OCI-M1 (cell line): ENCODE data around the gene AGBL3.
"Not testable (repeated sequence)": the region's sequence is repeated elsewhere in the genome, so short reads cannot be mapped to it uniquely, and the experiment has no call there.

ENCODE experiments used
- DNase-seq: peaks from one replicate; lab custom pipeline; 2025; lab: John Stamatoyannopoulos, UW

Gene AGBL3

GRCh38 chr7:135077642-135078041, 91.3 kb downstream of the AGBL3 start:
- no peak for DNase-seq

- no peak for DNase-seq
These were observed 91.7 kb downstream of the AGBL3 start for GRCh38 chr7:135078051-135078450.

- no peak for DNase-seq
These were observed 92.8 kb downstream of the AGBL3 start for GRCh38 chr7:135079068-135079467.

DNA sequence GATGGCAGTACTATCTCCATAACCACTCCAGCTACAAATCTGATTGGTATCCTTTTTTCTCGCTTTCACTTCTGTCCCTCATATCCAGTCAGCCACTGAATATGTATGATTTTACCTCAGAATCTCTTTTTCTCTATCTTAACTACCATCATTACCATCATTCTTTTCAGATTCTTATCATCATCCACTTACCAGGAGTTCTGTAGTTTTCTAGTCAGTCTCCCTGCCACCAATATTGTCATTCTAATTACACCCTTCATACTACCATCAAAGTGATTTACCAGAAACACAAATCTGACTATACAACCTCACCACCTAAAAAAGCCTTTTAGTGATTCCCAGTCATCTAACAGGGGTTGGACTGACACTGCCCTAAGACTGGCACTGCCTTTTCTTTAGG, 96.7 kb downstream of the AGBL3 start:
- DNase-seq = no peak

- DNase-seq = no peak
These were observed 102.3 kb downstream of the AGBL3 start for GRCh38 chr7:135088566-135088965.

DNA sequence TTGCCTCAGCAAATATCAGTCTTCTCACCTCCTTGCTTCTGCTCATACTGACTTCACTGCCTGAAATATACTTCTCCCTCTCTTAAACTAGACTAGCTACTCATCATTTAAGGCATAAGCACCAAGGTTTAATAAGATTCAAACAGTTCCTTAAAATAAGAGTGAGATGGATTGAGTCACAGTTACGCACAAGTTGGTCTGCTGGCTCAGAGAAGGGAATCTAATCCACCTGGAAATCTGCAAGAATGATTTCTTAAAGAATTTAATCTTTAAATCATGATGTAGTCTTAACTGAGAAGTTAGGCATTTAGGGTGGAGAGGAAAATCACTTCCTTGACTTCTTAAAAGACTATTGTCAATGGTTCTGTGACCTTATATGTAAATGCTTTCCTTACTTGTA, 105.4 kb downstream of the AGBL3 start:
- no peak for DNase-seq

GRCh38 chr7:135094472-135095237, 108.3 kb downstream of the AGBL3 start:
- DNase-seq = no peak

GRCh38 chr7:135095450-135095849, 109.1 kb downstream of the AGBL3 start:
- no peak for DNase-seq

GRCh38 chr7:135098391-135098790, 112.1 kb downstream of the AGBL3 start:
- DNase-seq = no peak

GRCh38 chr7:135100856-135101255, 114.5 kb downstream of the AGBL3 start:
- DNase-seq = no peak

DNA sequence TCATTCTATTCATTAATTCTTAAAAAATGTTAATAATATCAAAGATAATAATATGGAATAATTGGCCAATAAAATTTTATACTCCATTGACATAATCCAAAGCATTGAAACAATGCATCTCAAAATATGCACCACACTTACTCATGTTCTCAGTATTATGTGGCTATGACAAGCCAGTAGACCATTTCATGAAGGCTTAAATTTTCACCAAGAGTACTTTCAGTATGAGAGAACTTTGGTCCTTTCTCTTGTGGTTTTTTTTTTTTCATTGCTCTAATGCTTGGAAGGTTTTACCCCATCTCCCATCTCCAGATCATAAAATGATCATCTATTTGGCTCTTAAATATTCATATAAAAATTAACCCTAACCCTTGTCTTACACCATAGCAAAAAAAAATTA, 116.1 kb downstream of the AGBL3 start:
- no peak for DNase-seq

- DNase-seq = no peak
These were observed 123.3 kb downstream of the AGBL3 start for GRCh38 chr7:135109562-135109961.

DNA sequence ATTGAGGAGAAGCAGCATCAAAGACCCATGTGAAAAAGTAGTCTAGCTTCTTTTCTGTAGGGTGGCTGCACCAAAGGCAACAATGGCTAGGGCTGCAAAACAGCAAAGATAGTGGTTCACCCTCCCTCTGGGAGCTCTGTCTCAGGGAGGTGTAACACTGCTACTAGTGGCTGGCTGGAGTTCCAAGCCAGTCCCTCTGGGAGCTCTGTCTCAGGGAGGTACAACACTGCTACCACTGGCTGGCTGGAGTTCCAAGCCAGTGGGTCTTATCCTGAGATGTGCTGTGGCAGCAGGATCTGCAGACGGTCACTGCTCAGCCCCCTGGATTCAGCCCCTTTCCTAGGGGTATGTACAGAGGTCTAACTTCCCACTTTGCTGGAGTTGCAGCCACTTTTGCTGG, 123.7 kb downstream of the AGBL3 start:
- DNase-seq = no peak

GRCh38 chr7:135111379-135111778, 125.1 kb downstream of the AGBL3 start:
- DNase-seq = peak; percentile 1

DNA sequence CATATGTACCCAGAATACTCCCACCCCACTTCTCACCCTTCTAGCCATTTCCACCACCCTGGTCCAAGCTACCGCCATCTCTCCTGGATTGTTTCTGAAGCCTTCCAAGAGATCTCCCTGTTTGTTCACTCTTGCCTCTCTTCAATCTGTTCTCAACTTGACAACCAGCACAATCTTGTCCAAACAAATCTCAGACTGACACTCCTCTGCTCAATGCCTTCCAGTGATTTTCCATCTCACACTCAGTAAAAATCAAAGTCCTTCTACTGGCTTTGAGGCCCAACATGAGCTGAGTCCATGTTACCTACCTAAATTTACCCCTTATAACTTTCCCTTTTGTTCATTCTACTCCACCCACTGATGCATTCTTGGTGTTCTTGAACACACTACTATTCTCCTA, 128.3 kb downstream of the AGBL3 start:
- no peak for DNase-seq

- no peak for DNase-seq
These were observed 130.8 kb downstream of the AGBL3 start for GRCh38 chr7:135117096-135117495.

DNA sequence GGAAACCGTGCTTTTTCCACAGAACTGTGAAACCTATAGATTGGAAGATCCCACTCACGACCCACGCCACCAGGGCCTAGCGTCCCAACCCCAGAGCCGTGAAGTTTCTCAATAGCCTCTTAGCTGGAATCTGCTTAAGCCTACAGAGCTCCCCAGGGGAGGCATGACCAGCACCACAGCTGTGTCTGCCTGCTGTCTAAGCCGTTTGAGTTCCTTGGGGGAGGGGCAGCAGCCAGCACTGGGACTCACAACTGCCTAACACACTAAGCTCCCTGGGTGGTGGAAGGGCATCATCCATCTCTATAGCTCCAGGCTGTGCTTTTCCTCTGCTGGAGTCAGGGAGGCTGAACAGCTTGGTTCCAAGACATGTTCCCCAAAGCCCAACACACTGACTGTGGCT, 135.6 kb downstream of the AGBL3 start:
- no peak for DNase-seq

DNA sequence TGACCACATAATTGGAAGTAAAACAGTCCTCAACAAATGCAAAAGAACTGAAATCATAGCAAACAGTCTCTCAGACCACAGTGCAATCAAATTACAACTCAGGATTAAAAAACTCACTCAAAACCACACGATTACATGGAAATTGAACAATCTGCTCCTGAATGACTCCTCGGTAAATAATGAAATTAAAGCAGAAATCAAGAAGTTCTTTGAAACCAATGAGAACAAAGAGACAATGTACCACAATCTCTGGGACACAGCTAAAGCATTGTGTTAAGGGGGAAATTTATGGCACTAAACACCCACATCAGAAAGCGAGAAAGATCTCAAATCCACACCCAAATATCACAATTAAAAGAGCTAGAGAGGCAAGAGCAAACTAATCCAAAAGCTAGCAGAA, 138.3 kb downstream of the AGBL3 start:
- DNase-seq = not testable (repeated sequence)

DNA sequence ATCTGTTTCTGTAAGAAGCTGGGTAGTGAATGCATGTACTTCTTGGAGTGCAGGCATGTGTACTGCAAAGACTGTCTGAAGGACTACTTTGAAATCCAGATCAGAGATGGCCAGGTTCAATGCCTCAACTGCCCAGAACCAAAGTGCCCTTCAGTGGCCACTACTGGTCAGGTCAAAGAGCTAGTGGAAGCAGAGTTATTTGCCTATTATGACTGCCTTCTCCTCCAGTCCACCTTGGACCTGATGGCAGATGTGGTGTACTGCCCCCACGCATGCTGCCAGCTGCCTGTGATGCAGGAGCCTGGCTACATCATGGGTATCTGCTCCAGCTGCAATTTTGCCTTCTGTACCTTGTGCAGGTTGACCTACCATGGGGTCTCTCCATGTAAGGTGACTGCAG, 142.6 kb downstream of the AGBL3 start:
- DNase-seq = no peak

GRCh38 chr7:135129579-135129978, 143.3 kb downstream of the AGBL3 start:
- DNase-seq = no peak

GRCh38 chr7:135143885-135144668, 157.8 kb downstream of the AGBL3 start:
- no peak for DNase-seq

- peak; percentile 60 for DNase-seq
These were observed 161.1 kb downstream of the AGBL3 start for GRCh38 chr7:135147341-135147898.
